Stimulated activated CD4-positive, alpha-beta T cell treated with anti-CD3 and anti-CD28 coated beads, Interleukin-1b, Interleukin-23, amount 100 ng/mL, for 4 hours (primary cell): ENCODE data around the gene B4GALNT1.
"Not testable (repeated sequence)": the region's sequence is repeated elsewhere in the genome, so short reads cannot be mapped to it uniquely, and the experiment has no call there.

Experiments
- DNase-seq, 2 donors: peaks; one replicate each; pipeline ENCODE4 v3.0.0-alpha.2; 2020; ENCODE audit warnings: low read depth in 2 of 2

The B4GALNT1 gene

DNA sequence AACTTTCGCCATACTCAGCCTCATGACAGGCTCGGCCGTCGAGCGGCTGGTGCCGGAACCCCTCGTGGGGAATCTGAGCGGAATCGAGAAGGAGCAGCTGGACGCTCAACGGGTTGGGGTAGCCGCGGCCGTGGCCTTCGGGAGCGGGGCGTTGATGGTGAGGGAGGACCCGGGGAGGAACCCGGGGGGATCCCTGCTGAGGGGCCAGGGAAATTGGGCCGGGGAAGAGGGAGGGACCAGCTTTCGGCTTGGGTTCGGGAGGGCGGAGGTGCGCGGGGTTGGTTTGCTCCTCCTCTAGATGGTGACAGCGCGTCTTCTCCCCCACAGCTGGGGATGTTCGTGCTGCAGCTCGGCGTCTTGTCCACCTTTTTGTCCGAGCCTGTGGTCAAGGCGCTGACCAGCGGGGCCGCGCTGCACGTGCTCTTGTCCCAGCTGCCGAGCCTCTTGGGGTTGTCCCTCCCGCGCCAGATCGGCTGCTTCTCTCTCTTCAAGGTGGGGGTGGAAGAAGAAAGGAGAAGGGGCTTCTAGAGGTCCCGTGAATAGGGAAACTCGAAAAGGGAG is 12.0 kb downstream of the B4GALNT1 start:
- DNase-seq: no peak

- DNase-seq: no peak
These were observed 12.6 kb downstream of the B4GALNT1 start for GRCh38 chr12:57620245-57620935.

DNA sequence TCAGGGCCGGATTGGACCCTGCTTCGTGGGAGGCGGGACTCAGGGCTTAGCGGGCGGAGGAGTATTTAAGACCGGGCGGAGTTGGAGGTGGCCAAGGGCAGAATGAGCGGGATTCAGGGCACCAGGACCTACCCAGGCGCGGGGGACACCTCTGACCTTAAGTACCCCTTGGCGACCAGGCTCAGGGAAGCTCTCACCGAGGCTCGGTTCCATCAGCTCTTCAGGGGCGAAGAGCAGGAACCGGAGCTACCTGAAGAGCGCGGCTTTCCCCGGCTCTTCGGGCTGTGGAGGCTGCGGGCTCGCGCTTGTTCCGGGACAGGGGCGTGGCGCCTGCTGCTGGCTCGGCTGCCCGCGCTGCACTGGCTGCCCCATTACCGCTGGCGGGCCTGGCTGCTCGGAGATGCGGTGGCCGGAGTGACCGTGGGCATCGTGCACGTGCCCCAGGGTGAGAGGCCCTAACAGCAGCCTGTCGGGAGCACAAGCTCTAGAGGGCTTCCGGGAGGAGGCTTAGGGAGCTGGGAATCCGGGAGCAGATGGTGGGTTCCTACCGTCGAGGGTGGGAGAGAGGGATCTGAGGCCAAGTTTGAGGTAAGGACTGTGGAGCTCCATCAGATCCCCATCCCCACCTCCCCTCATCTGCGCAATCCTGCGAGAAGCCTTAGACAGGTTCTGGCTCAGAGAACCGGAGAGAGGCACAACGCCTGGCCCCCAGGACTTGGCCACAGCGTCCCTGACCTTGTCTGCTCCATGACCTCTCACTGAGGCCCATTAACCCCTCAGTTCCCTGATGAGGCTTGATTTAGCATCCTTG is 13.4 kb downstream of the B4GALNT1 start:
- DNase-seq: no peak

- DNase-seq: no peak
These were observed 14.0 kb downstream of the B4GALNT1 start for GRCh38 chr12:57618966-57619433.

- not testable (repeated sequence) for DNase-seq
These were observed 14.6 kb downstream of the B4GALNT1 start for GRCh38 chr12:57618431-57618830.

DNA sequence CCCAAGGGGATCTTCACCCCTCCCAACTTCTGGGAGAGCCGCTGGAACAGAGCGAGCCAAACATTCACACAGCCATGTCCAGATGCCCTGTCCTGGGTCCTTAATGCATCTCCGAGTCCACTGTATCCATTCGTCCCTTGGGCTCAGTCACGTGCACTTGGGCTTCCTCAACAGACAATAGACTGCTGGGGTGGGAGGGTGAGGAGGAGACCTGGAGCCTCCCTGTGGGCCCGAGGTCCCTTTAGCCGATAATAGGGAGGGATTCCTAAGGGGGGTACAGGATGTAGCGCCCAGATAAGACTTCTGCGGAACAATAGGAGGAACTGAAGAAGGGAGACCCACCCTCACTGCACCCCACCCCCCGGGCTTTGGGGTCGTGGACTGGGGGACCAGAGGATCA is 15.1 kb downstream of the B4GALNT1 start:
- no peak for DNase-seq

- no peak for DNase-seq
These were observed 16.5 kb downstream of the B4GALNT1 start for GRCh38 chr12:57616383-57617101.

DNA sequence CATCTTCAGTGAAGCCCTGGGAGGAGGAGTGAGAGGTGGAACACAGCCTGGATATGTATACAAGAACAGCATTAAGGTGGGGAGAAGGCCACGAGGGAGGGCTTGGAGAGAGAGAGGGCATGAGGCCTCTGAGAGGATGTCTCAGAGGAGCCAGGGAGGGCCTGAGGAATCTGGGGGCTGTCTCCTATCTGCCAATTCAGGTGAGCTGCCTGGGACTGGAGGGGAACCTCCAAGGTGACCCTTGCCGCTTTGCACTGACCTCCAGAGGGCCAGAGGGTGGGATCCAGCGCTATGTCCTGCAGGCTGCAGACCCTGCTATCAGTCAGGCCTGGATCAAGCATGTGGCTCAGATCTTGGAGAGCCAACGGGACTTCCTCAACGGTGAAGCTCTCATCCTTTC is 17.4 kb downstream of the B4GALNT1 start:
- DNase-seq: no peak

GRCh38 chr12:57614948-57615500 is 18.0 kb downstream of the B4GALNT1 start:
- no peak for DNase-seq

GRCh38 chr12:57614178-57614947 is 18.6 kb downstream of the B4GALNT1 start:
- DNase-seq: no peak

DNA sequence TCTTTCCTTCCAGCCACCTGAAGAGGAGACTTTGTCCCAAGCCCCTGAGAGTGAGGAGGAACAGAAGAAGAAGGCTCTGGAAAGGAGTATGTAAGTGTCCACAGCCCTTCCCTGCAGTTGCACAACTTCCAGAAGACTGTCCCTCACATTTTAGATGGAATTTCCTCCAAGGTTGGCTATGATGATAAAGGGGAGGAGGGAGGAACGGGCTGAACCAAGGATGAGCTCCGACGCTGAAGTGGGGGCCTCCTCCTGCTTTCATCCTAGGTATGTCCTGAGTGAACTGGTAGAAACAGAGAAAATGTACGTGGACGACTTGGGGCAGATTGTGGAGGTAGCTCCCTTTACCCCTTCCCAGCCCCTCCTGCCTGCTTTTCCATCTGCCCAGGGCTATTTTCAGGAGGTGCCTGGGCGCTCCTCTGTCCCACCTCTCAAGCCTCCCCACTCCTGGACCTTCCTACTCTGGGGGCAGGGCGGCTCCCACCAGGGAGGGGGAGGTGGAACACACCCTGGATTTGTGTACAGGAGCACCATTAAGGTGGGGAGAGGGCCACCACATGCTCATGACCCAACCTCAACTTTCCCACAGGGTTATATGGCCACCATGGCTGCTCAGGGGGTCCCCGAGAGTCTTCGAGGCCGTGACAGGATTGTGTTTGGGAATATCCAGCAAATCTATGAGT is 19.4 kb downstream of the B4GALNT1 start:
- no peak for DNase-seq

GRCh38 chr12:57612711-57613426 is 20.1 kb downstream of the B4GALNT1 start:
- DNase-seq: no peak

DNA sequence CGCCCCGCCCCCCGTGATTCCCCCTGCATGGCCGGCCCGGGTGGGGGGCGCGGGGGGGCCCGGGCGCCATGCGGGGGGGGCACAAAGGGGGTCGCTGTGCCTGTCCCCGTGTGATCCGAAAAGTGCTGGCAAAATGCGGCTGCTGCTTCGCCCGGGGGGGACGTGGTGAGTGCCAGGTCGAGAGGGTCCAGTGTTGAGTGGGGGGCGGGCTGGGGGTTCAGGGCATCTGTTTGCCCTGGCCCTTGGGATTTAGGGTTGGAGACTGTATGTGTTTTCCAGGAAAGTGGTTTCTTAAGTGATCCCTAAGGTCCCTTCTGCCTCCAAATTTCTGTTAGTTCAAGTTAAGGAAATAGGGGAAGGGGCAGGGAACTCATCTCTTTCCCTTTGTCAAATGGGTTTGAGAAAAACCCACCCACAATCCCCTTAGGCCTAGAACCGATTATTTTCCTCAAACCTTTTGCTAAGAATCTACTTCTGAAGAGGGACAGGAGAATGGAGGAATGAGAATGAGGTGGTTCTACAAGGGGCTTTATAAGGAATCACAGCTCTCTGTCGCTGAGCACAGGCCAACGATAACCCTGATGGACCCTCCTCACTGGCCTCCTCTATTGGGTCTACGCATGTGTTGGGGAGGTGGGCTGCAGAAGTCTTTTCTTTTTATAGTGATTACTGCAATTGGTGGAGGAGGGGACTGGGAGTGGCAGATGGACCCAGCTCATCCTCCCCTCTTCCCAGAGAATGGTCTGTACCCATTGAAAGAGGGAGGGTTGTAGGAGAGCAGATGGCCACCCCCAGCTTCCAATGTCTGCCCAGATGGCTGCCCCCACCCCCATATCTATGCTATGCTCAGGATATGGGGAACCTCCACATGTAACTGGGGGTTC is 20.9 kb downstream of the B4GALNT1 start:
- no peak for DNase-seq

GRCh38 chr12:57611108-57611826 is 21.7 kb downstream of the B4GALNT1 start, which contains the start of gene ARHGEF25:
Gene ARHGEF25 (plus strand): TSS chr12:57611435. CDS start chr12:57611895, 460 bp downstream.
- DNase-seq: peak; percentile 36 to 61

- DNase-seq: no peak
These were observed 22.4 kb downstream of the B4GALNT1 start for GRCh38 chr12:57610554-57611107.

DNA sequence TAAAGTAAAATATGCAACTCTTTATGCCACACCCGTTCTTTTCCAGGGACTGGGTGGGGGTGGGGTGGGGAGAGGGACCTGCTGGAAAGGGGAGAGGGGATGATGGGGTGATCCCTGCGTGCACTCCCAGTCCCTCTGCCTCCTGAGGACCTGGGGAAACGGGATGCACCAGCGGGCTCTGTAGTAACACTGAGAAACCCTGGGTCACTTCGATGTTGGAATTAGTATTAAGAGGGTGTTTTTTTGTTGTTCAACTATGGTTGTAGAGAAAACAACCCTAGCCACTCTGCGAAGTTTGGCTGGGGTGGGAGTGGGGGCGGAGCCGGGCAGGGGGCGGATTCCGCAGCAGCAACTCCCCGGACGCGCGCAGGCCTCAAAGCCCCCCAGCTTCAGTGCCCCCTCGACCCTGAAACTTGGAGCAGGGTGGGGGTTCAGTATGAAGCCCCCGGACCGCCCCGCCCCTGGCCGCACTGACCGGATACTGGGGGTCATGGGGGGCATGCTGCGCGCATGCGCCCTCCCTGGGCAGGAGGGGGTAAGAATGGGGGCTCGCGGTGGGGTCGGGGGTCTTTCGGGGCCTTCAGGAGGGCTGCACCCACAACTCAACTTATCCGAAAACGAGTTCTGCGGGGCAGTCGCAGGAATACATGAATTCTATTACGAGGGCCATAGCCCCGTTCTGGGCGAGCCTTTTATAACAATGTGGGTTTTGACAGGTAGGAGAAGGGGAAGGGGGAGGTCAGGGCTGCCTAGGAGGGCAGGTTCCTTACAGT is 23.0 kb downstream of the B4GALNT1 start:
- no peak for DNase-seq
